C4-2B (cell line): ENCODE data around the gene NUP93.

Source experiments
- CTCF ChIP-seq: fragments of 450-650 bp; conservative IDR thresholded peaks from 2 replicates; pipeline ENCODE4 v1.5.1; 2017; ENCODE audit warnings: mild to moderate bottlenecking
- ZFX ChIP-seq: fragments of 450-650 bp; IDR thresholded peaks from 2 replicates; pipeline ENCODE4 v1.6.1; 2017

GRCh38 chr16:56686758-56687157 lies 43.2 kb upstream of the NUP93 start:
- no peak for TF ChIP-seq CTCF
- no peak for TF ChIP-seq ZFX
